BLaER1 (cell line): Measurements from ENCODE around the gene ZDHHC17.

Experiments
- H3K27ac ChIP-seq: shearing (Covaris generic); formaldehyde crosslinking; 2 replicates; pipeline ENCODE4 v1.8.1; 2022
- H3K27me3 ChIP-seq: shearing (Covaris generic); formaldehyde crosslinking; 2 replicates; pipeline ENCODE4 v1.8.1; 2022
- H3K36me3 ChIP-seq: shearing (Covaris generic); formaldehyde crosslinking; 2 replicates; pipeline ENCODE4 v1.8.1; 2022
- H3K4me1 ChIP-seq: shearing (Covaris generic); formaldehyde crosslinking; 2 replicates; pipeline ENCODE4 v1.8.1; 2022
- H3K4me2 ChIP-seq: shearing (Covaris generic); formaldehyde crosslinking; 2 replicates; pipeline ENCODE4 v1.8.1; 2022
- H3K4me3 ChIP-seq: shearing (Covaris generic); formaldehyde crosslinking; 2 replicates; pipeline ENCODE4 v1.8.1; 2022
- H3K9ac ChIP-seq: shearing (Covaris generic); formaldehyde crosslinking; 2 replicates; pipeline ENCODE4 v1.8.1; 2022
- H3K9me3 ChIP-seq: shearing (Covaris generic); formaldehyde crosslinking; 2 replicates; pipeline ENCODE4 v1.8.1; 2022
- H4K20me1 ChIP-seq: shearing (Covaris generic); formaldehyde crosslinking; 2 replicates; pipeline ENCODE4 v1.8.1; 2022
- Cebpa-rat ChIP-seq: shearing (Covaris generic); IDR thresholded peaks from 2 replicates; pipeline ENCODE4 v1.8.1; 2022

Gene ZDHHC17

DNA sequence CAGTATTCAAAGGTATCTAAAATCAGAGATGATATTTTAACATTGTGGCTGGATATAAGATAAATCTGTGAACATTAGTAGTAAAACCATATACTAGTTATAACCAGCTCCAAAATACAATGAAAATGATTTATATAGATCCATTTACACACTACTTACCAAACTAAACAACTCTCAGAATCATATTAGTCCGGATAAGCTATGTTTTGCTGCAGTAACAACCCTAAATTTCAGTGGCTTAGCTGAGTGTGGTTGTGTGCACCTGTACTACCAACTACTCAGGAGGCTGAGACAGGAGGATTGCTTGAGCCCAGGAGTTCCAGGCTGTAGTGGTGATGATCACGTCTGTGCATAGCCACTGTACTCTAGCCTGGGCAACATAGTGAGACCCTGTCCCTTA, 23.8 kb downstream of the ZDHHC17 start:
- Histone ChIP-seq H3K4me1 (peaks cover 16% of the 10 kb centered on the region), H3K9ac (no peak overlapping the region), H3K27me3 (no peaks in the 10 kb centered on the region), H3K4me3 (no peak overlapping the region), H3K9me3 (peaks cover 13% of the 10 kb centered on the region), H3K4me2 (no peak overlapping the region), H3K27ac (no peak overlapping the region), H4K20me1 (peaks cover 91% of the 10 kb centered on the region), H3K36me3 (peaks cover 17% of the 10 kb centered on the region)
- TF ChIP-seq Cebpa-rat, result no peak

DNA sequence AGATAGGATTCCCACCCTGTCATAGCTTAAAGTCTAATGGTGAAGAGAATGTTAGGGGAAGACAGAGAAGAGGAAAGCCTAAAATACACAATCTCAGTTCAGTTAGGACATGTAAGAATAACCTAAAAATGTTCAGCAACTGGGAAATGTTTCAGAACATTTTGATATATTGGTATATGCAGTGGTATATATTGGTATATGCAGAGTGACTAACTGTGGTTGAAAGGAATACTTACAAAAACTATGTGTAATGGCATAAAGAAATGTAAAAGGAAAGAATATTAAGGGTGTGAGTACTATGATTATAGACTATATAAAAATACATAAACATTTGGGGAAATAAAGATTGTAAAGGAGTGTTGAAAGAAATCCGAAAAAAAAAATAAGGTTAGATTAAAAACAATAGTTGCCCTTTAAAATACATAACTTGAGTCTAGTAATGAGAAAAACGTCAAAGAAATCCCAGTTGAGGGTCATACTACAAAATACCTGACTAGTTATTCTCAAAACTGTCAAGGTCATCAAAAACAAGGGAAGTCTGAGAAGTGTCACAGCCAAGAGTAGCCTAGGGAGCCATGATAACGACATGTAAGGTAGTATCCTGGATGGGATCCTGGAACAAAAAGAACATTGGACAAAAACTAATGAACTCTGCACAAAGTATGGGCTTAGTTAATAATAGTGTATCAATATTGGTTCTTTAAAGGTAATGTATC, 25.6 kb downstream of the ZDHHC17 start:
- Histone ChIP-seq H3K27me3 (no peaks in the 10 kb centered on the region), H3K36me3 (peaks cover 4% of the 10 kb centered on the region; the same call in 1 of the 2 replicates), H3K4me1 (peaks cover 13% of the 10 kb centered on the region), H3K27ac (no peak overlapping the region), H3K4me3 (no peak overlapping the region), H3K9me3 (0 out of 2 replicates have a peak, but pooled peaks cover 4% of the 10 kb centered on the region), H3K9ac (no peak overlapping the region), H3K4me2 (no peak overlapping the region), H4K20me1 (peaks cover 94% of the 10 kb centered on the region)
- TF ChIP-seq Cebpa-rat, result no peak

DNA sequence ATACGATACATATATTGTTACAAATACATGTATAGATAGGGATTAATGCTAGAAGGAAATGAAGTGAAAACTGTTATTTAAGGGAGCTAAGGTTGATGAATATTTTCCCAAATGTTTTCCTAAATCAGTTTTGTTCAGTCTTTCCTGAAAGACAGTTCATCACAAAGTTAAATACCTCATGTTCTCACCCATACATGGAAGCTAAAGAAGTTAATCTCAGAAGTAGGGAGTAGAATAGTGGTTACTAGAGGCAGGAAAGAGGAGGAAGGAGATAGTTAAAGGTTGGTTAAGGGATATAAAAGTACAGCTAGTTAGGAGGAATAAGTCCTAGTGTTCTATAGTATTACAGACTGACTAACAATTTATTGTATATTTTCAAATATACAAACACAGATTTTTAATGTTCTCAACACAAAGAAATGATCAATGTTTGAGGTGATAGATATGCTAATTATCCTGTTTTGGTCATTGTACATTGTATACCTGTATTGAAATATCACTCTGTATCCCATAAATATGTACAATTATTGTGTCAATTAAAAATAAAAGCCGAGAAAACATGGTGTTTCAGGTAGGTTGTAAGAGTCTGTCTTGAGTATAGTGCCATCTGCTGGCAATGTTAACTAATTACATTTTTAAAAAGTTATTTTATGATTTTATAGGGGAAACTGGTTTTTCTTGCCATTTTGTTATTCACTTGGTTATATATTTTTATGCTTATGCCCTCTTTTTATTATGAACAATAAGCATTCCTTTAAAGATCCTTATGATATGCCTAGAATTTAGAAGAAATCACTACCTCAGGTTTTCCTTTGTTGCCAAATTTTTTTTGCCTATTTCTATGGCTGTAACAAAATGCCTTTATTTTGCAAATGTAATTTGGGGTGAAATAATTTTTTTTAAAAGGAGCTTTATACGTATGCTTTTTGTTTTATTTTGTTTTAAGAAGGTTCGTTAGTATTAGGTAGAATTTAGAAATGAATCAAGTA, 26.9 kb downstream of the ZDHHC17 start:
- no peak for TF ChIP-seq Cebpa-rat
- no peak overlapping the region for H3K4me2 ChIP-seq

DNA sequence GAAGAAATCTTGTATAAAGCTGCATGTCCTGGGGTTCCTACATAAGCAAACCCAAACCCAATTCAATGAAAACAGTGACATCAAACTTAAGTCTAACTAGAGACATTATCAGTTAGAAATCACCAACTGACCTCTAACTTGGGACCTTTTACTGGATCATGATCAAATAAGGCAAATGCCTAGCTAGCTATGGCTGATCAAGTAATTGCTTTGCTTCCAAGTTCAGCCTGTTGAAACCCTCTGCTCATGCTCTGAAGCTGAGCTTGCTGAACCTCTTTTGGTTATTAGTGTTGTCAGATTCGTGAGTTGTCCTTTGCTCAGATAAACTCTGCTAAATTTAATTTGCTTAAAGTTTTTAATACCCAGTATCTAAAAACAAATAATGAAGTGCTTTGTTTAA, 28.9 kb downstream of the ZDHHC17 start:
- peaks cover 15% of the 10 kb centered on the region for H3K36me3 ChIP-seq
- no peaks in the 10 kb centered on the region for H3K27me3 ChIP-seq
- no peak overlapping the region for H3K4me2 ChIP-seq
- no peak overlapping the region for H3K27ac ChIP-seq
- no peak overlapping the region for H3K9ac ChIP-seq
- TF ChIP-seq Cebpa-rat, result no peak
- no peak overlapping the region for H3K4me3 ChIP-seq
- H4K20me1 ChIP-seq, result peaks cover 84% of the 10 kb centered on the region
- H3K9me3 ChIP-seq, result 0 out of 2 replicates have a peak, but pooled peaks cover 4% of the 10 kb centered on the region
- no peaks in the 10 kb centered on the region for H3K4me1 ChIP-seq

More for the DNA sequence above, 26.9 kb downstream of the ZDHHC17 start:
- H3K9ac ChIP-seq, result no peak overlapping the region
- no peak overlapping the region for H3K27ac ChIP-seq
- peaks cover 94% of the 10 kb centered on the region for H4K20me1 ChIP-seq
- no peak overlapping the region for H3K4me3 ChIP-seq
- H3K9me3 ChIP-seq, result no peaks in the 10 kb centered on the region
- no peaks in the 10 kb centered on the region for H3K27me3 ChIP-seq
- peaks cover 4% of the 10 kb centered on the region; the same call in 1 of the 2 replicates for H3K36me3 ChIP-seq
- H3K4me1 ChIP-seq, result peaks cover 13% of the 10 kb centered on the region

DNA sequence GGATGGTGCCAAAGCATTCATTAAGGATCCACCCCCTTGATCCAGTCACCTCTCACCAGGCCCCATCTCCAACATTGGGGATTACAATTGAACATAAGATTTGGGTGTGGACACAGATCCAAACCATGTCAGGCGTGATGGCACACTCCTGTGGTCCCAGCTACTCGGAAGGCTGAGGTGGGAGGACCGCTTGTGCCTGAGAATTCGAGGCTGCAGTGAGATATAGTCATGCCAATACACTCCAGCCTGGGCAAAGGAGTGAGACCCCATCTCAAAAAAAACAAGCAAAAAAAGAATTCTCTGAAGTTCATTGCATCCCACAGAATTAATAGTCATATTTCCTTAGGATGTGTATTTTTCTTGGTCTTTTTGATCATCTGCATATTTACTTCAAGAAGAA, 34.9 kb downstream of the ZDHHC17 start:
- H3K9ac ChIP-seq, result no peak overlapping the region
- H3K9me3 ChIP-seq, result peaks cover 47% of the 10 kb centered on the region
- no peak overlapping the region for H3K4me3 ChIP-seq
- H3K27ac ChIP-seq, result no peak overlapping the region
- H3K4me2 ChIP-seq, result no peak overlapping the region
- TF ChIP-seq Cebpa-rat, result no peak
- H3K4me1 ChIP-seq, result no peaks in the 10 kb centered on the region
- H3K36me3 ChIP-seq, result peaks cover 73% of the 10 kb centered on the region
- no peaks in the 10 kb centered on the region for H3K27me3 ChIP-seq
- peaks cover 27% of the 10 kb centered on the region for H4K20me1 ChIP-seq

DNA sequence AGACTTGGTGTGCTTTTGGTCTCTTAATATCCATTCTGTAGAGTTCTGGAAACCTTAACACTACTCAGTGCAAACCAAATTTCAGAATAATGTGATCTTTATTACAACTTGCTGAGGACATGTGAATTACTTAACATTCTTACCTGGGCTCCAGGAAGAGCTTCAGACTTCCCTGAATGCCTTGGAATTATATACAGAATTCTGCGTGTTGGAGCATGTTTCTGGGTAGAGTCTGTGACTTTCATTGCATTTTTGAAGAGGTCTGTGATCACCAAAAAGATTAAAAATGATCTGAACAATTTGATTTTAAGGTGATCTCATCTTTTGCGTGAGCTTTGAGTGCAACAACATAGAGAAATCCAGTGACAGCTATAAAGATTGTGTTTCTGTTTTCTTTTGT, 35.4 kb downstream of the ZDHHC17 start:
- H3K27me3 ChIP-seq, result no peaks in the 10 kb centered on the region
- no peak for TF ChIP-seq Cebpa-rat

DNA sequence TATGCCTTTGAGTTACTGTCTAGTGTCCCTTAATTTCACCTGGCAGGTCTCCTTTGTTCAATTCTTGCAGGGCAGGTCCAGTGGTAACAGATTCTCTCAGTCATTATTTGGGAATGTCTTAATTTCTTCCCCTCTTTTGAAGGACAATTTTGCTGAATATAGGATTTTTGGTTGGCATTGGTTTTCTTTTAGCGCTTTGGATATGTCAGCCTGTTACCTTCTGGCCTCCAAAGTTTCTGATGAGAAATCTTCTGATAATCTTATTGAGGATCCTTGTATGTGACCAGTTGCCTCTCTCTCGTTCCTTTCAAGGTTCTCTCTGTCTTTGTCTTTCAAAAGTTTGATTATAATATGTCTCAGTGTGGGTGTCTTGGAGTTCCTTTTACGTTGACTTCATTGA, 38.1 kb downstream of the ZDHHC17 start:
- H3K9ac ChIP-seq, result no peak overlapping the region
- H3K4me2 ChIP-seq, result no peak overlapping the region
- peaks cover 91% of the 10 kb centered on the region for H3K36me3 ChIP-seq
- TF ChIP-seq Cebpa-rat, result no peak
- peaks cover 47% of the 10 kb centered on the region for H3K9me3 ChIP-seq
- peaks cover 9% of the 10 kb centered on the region; the same call in 1 of the 2 replicates for H4K20me1 ChIP-seq
- no peaks in the 10 kb centered on the region for H3K27me3 ChIP-seq
- H3K4me1 ChIP-seq, result no peaks in the 10 kb centered on the region
- no peak overlapping the region for H3K27ac ChIP-seq
- no peak overlapping the region for H3K4me3 ChIP-seq

More for the DNA sequence above, 35.4 kb downstream of the ZDHHC17 start:
- Histone ChIP-seq H4K20me1 (peaks cover 27% of the 10 kb centered on the region), H3K9me3 (peaks cover 47% of the 10 kb centered on the region), H3K4me1 (no peaks in the 10 kb centered on the region), H3K27ac (no peak overlapping the region), H3K4me3 (no peak overlapping the region), H3K9ac (no peak overlapping the region), H3K36me3 (peaks cover 76% of the 10 kb centered on the region), H3K4me2 (no peak overlapping the region)

DNA sequence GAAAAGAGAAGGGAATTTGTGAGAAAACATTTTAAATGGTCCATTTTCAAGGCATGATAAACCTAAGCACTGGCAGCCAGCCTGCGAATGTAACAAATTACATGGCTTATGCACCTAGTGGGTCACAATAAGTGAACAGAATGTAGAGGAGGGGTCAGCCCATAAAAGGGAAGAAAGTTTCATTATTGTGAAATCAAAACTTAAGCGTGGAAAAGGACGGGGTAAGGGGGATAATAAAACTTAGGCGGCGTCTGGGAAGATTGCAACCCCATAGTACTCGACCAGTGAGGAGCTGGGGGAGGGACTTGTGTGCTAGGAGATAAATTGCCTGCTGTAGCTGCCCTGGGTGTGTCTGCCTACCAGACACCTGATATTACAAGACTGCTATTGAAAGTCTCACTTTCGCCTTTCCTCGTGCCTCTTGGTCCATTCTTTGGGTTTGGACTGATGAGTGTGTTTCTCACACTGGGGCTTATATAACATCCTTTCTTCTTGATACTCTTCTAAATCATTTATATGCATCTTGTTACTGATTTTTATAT, 40.6 kb downstream of the ZDHHC17 start:
- no peak overlapping the region for H3K4me2 ChIP-seq
- H3K9me3 ChIP-seq, result peaks cover 33% of the 10 kb centered on the region
- H3K27ac ChIP-seq, result no peak overlapping the region
- H3K27me3 ChIP-seq, result no peaks in the 10 kb centered on the region
- H3K9ac ChIP-seq, result no peak overlapping the region
- TF ChIP-seq Cebpa-rat, result no peak
- no peak overlapping the region for H3K4me3 ChIP-seq
- peaks cover 82% of the 10 kb centered on the region for H3K36me3 ChIP-seq
- no peaks in the 10 kb centered on the region for H3K4me1 ChIP-seq
- 0 out of 2 replicates have a peak, but pooled peaks cover 9% of the 10 kb centered on the region for H4K20me1 ChIP-seq

DNA sequence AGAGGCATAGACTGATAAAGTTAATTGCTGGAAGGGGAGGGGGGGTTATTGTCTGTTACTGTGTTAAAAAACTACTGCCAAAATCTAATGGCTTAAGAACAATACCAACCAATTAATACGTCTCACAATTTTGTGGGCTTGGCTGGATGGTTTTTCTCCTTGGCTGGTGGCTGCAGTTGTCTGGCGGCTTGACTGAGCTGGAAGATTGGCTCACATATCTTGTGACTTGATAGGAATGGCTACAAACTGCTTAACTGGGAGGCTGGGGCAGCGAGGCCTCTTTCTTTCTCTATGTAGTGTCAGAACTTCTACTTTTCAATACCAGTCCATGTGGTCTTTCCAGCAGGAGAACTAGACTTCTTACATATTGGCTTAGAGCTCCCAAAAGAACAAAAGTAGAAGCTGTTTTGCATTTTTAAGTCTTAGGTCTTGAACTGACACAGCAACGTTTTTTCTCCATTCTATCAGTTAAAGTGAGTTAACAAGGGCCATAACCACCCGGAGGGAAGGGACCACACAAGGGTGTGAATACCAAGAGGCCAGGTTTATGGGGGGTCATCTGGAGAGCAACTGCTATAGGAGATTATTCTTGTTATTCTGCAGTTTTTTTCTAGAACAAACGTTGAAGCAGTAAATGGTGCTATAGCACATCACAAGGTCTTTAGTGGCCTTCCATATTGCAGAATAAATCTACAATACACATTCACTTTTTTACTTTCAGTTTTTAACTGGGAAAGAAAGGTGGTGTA, 46.9 kb downstream of the ZDHHC17 start:
- TF ChIP-seq Cebpa-rat, result no peak
- H3K4me2 ChIP-seq, result no peak overlapping the region
- peaks cover 58% of the 10 kb centered on the region for H3K36me3 ChIP-seq
- no peak overlapping the region for H3K4me3 ChIP-seq
- no peaks in the 10 kb centered on the region for H4K20me1 ChIP-seq
- H3K9ac ChIP-seq, result no peak overlapping the region
- H3K9me3 ChIP-seq, result no peaks in the 10 kb centered on the region
- no peaks in the 10 kb centered on the region for H3K27me3 ChIP-seq
- H3K27ac ChIP-seq, result no peak overlapping the region
- H3K4me1 ChIP-seq, result no peaks in the 10 kb centered on the region
